ENCODE measurements around the gene NR6A1.

GRCh38 chr9:124684169-124684568 lies 86.9 kb downstream of the NR6A1 start:
- TF ChIP-seq, protein P1, sequence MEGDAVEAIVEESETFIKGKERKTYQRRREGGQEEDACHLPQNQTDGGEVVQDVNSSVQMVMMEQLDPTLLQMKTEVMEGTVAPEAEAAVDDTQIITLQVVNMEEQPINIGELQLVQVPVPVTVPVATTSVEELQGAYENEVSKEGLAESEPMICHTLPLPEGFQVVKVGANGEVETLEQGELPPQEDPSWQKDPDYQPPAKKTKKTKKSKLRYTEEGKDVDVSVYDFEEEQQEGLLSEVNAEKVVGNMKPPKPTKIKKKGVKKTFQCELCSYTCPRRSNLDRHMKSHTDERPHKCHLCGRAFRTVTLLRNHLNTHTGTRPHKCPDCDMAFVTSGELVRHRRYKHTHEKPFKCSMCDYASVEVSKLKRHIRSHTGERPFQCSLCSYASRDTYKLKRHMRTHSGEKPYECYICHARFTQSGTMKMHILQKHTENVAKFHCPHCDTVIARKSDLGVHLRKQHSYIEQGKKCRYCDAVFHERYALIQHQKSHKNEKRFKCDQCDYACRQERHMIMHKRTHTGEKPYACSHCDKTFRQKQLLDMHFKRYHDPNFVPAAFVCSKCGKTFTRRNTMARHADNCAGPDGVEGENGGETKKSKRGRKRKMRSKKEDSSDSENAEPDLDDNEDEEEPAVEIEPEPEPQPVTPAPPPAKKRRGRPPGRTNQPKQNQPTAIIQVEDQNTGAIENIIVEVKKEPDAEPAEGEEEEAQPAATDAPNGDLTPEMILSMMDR (IDR thresholded peaks at IDR 0.05): no peak
- TF ChIP-seq, protein P2, sequence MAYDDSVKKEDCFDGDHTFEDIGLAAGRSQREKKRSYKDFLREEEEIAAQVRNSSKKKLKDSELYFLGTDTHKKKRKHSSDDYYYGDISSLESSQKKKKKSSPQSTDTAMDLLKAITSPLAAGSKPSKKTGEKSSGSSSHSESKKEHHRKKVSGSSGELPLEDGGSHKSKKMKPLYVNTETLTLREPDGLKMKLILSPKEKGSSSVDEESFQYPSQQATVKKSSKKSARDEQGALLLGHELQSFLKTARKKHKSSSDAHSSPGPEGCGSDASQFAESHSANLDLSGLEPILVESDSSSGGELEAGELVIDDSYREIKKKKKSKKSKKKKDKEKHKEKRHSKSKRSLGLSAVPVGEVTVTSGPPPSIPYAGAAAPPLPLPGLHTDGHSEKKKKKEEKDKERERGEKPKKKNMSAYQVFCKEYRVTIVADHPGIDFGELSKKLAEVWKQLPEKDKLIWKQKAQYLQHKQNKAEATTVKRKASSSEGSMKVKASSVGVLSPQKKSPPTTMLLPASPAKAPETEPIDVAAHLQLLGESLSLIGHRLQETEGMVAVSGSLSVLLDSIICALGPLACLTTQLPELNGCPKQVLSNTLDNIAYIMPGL (CRISPR knock-in tag; IDR thresholded peaks at IDR 0.05; ENCODE audit: borderline replicate concordance): no peak

Data from A549 (cell line).